Cortex of kidney (tissue), 1 donor: ENCODE data around the gene MRPL18.
"Not testable (repeated sequence)": the region's sequence is repeated elsewhere in the genome, so short reads cannot be mapped to it uniquely, and the experiment has no call there.

Experiments used
- DNase-seq: peaks from one replicate; lab custom pipeline; 2025; lab: John Stamatoyannopoulos, UW

The MRPL18 gene

DNA sequence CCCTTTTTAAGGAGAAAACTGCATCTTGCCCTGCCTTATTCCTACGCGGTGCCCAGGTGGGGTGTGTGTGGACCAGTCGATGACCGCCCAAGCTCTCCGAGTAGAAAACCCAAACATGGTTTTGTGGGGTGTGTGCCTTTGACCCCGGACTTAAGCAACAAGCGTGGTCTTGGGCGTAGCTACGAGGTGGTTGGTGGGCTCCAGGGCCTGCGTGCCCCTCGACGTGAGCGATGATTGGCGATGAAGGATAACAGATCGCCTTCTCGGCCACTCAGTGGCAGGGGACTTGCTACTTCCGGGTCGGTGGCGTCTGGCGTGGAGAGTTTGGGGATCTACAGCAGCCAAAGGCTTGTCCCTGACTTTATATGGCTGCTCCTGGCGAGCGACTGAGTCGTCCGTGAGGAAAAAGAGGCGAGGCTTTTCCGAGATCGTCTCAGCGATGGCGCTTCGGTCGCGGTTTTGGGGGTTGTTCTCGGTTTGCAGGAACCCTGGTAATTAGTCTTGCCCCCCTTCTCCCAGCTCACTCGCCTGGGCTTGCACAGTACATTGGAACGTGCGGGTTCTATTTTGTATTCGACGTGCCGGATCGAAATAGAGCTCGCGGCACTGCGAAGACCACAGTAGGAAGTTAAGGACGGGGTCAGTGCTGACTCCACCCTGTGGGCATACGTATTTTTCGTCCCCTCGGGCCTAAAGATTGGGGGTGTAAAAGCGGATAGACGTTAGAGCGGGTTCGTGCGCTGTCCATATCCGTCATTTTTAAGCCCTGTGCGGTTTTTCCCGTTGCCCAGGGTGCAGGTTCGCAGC lies at the start of gene MRPL18:
TSS of gene MRPL18 (plus strand) at position 319 of the 807 bp plus-strand sequence. CDS start at position 440, 121 bp downstream.
- DNase-seq: peak; percentile 19

DNA sequence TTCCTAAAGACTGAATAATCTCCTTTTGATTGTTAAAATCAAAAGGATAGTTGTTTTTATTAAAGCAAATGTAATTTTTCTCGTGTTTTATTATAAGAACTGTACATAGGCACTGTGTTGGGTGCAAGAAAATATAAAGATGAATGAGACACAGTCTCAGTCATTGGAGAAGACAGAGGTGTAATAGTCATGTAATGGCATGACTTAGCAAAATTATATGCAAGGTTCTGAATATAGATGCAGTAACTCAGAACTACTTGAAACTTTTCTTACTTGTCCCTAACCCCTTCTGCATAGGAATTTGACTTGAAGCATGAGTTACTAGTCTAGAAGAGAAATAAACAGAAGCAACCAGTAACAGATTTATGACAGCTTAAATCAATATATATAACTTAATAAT lies 48.1 kb upstream of the MRPL18 start:
- DNase-seq: no peak

DNA sequence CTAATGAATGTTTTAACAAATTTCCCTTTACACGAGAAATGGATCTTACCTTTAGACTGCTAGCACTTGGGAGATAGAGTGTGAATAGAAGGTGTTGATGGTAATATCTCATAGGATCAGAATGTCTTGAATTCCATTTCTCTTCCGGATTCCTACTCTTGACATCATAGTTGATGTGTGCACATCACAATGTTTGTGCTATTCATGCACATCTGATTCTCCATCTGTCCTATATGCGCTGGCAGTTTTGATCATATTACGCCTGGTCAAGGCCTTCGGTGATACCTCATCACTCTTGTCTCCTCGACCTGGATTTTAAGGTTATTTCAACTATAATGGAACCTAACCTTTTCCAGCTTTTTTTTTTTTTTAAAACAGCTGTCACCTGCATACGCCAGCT lies 45.2 kb upstream of the MRPL18 start:
- no peak for DNase-seq

DNA sequence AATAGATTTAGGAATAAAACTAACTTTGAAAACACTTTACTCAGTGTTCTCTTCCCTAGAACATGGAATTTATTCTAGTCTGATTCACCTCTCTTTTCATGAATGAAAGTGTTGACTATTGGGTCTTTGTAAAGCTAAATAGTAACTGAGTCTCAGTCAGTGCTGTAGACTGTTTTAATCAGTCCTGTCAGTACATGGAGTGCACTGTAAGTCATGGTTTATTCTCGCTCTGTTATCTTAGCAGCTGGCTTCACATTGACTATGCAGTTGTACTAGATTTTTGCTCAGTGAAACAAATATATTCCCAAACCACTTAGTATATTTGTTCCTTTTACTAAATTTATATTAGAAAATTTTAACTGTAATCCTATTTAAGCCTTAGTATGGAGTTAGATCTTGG lies 43.5 kb upstream of the MRPL18 start:
- DNase-seq: no peak

DNA sequence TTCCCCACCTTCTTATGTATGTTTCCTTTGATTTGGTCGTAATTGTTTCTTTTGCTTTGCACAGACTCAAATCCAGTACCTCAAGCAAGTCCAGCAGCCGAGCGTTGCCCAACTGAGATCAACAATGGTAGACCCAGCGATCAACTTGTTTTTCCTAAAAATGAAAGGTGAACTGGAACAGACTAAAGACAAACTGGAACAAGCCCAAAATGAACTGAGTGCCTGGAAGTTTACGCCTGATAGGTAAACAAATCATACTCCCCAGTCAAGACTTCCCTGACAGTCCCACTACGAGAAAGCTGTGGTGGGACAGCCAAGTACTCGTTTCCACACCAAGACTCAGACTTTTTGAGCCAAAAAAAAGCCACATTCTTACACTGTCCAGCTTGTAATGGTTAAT lies 42.1 kb upstream of the MRPL18 start:
- DNase-seq: not testable (repeated sequence)

DNA sequence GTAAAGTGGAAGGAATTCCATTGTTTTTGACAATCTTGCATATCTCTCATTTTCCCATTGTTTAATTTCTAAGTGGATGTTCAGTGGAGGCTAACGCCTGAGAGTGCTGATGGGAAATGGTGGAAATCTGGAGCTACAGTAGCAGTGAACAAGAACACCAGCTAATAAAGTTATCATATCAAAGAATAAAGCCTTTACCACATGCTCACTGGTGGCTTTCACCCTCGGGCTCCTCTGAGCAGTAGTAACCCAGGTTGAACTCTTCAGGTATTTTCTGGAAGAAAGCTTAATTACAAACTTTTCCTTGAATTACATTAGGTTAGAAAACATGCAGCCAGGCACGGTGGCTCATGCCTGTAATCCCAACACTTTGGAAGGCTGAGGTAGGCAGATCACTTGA lies 38.8 kb upstream of the MRPL18 start:
- no peak for DNase-seq

DNA sequence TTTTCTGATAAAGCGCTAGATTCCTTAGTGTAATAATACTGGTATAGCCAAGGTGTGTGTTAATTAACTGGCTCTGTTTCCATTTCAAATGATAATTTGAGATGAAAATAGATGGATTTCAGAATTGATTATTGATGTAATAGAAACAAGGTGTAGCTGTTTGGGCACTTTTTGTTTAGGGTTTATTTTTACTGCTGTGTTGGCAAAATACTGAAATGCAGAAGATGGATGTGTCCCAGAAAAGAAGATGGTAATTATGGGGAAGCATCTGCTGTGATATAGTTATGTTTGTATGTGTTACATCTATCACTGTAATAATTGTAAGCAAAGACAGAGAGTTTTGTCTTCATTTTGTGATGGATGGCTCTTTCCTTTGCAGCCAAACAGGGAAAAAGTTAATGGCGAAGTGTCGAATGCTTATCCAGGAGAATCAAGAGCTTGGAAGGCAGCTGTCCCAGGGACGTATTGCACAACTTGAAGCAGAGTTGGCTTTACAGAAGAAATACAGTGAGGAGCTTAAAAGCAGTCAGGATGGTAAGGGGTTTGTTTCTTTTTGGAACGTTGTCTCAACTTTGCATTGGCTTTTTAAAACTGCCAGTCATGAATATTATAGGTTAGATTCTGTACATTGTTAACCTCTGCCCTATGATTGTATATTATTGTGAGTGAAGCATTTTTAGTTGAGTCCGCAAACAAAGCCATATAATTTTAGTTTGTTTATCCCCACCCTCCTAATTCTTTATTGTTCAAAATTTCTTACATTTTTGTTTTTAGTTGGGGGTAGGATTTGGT lies 37.0 kb upstream of the MRPL18 start:
- DNase-seq: no peak

DNA sequence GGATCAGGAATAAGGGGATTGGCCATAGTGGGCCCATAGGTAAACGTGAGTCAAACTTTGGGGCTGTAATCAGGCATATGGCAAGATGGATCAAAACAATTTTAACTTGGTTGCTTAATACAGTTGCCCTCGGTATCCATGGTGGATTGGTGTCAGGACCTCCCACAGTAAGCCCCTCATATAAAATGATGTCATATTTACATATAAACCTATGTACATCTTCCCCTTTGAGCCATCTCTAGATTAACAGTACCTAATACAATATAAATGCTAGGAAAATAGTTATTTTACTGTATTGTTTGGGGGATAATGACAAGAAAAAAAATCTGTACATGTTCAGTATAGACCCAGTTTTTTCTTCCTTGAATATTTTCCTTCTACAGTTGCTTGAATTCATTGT lies 35.9 kb upstream of the MRPL18 start:
- DNase-seq: no peak

DNA sequence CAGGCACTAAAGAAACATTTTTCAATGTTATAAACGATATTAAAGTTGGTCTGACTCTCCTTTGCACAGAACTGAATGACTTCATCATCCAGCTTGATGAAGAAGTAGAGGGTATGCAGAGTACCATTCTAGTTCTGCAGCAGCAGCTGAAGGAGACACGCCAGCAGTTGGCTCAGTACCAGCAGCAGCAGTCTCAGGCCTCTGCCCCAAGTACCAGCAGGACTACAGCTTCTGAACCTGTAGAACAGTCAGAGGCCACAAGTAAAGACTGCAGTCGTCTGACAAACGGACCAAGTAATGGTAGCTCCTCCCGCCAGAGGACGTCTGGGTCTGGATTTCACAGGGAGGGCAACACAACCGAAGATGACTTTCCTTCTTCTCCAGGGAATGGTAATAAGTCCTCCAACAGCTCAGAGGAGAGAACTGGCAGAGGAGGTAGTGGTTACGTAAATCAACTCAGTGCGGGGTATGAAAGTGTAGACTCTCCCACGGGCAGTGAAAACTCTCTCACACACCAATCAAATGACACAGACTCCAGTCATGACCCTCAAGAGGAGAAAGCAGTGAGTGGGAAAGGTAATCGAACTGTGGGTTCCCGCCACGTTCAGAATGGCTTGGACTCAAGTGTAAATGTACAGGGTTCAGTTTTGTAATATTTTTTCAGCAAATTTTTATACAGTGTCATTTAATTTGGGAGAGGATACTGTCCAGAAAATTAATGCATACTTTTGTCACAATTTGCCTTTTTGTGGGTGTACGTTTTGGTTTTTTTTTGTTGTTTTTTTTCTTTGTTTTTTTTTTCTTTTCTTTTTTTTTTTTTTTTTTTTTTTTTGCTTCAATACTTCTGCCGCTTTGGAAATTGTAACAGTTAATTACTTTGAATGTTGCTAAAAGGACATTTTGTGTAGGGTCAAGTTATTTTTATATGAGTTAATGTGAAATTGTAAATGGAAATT lies 35.0 kb upstream of the MRPL18 start:
- DNase-seq: no peak

DNA sequence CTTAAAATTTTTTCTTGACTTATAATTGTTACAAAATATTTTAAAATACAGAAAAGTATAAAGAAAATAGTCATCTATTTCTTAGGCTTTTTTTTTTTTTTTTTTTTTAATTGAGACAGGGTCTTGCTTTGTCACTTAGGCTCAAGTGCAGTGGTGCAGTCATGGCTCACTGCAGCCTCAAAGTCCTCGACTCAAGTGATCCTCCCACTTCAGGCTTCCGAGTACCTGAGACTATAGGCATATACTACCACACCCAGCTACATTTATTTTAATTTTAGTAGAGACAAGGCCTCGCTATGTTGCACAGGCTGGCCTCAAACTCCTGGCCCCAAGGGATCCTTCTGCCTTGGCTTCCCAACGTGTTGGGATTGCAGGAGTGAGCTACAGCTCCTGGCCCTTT lies 33.8 kb upstream of the MRPL18 start:
- no peak for DNase-seq

DNA sequence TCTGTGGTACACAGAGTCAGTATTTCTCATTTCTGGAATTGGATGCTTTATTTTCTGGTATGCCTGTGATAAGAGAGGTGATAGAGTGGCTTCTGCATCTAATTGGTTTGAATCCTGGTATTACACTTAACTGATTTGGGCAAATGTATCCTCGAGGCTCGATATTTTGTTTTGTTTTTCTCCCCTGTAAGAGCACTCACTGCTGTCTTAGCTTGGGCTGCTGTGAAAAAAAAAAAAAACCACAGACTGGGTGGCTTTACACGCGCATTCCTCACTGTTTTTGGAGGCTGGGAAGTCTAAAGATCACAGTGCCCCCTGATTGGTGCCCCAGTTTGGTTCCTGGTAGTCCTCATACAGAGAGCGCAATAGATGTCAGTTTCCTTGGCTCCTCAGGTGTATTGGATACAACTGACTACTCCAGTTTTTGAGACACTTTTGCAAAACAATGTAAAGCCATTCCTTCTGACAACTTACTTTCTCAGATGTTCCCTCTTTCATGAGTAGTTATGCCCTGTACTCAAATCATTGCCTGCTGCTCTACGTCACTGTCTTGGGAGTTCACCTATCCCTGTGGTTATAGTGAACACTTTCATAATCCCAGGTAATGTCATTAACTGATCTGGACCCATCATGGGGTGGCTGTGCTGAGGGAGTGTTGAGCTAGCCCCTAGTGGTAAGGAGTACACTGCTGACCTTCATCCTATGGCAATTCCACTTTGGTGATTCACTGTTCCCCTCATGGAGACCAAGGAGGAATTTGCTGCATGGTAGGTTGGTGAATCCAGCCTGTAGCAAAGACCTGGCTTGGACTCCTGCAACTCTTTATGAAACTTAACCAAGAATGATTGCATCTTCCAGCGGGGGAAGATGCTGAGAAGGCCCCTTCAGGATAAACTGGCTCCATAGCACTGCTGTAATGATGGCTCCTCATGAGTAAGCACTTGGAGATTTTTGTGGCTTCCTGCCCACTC lies 32.0 kb upstream of the MRPL18 start:
- no peak for DNase-seq

DNA sequence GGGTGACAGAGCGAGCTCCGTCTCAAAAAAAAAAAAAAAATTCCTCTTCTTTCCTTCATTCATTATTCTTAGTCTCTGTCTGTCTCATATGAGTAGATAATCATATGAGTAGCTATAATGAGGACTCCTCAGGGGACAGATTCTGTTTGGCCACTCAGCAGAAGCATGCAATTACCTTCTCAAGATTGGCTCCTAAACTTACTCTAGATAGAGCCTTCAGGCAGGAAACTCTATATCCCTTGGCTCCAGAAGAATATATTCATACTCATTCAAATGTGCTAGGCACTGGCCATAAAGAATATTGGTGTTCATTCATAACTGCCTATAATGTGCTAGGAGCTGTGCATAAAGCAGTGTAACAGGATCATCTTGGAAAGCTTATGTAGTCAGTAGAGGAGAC lies 30.6 kb upstream of the MRPL18 start:
- no peak for DNase-seq

DNA sequence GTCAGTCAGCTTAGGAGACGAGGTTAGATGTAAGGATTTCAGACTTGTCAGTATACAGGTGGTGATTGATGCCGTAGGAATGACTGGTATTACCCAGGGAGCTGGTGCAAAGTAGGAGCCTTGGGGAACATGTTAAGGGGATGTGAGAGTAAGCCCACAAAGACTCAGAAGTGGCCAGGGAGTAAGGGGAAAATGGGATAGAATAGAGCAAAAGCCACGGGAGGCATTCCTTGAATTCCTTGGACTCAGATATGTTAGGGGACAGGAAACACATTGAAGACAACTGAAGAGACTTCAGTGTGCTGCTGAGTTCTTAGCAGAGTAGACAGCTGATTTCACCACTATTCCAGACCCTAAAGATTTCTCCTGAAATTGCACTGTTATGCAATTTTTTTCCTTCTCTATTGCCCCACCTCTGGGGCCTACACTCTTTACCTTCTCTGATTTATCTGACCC lies 29.6 kb upstream of the MRPL18 start:
- DNase-seq: no peak

DNA sequence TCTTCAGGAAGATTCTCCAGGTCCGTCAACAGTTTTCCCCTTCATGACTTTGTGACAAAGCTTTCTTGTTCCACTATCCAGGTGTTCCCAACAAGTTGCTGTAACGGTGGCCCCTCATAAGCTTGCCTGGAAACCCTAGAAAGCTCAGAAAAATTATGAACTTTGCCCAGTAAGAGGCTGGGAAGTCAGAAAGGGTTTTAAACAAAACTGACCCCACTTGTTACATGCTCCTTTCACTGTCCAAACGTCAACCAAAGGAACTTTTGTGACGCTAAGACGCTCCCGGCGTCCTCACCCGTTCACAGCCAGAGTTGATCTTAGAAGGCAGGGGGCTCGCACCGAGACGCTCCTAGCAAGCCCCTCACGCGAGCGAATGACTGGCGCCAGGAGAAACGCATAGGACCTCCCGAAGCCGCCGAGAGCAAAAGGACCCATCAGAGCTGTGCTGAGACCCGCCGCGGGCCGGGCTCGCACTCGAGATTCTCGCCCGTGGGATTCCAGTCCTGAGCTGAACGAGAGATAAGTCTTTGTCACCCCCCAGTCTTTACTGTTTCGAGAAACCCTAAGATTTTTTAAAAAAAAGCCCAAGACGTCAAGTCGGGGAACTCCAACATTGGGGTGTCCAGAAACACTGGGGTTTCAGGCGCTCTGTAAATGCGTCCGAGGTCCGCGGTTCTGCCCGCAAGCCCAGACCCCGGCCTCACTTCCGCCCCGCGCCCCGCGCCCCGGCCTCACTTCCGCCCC lies 29.0 kb upstream of the MRPL18 start:
- DNase-seq: no peak

DNA sequence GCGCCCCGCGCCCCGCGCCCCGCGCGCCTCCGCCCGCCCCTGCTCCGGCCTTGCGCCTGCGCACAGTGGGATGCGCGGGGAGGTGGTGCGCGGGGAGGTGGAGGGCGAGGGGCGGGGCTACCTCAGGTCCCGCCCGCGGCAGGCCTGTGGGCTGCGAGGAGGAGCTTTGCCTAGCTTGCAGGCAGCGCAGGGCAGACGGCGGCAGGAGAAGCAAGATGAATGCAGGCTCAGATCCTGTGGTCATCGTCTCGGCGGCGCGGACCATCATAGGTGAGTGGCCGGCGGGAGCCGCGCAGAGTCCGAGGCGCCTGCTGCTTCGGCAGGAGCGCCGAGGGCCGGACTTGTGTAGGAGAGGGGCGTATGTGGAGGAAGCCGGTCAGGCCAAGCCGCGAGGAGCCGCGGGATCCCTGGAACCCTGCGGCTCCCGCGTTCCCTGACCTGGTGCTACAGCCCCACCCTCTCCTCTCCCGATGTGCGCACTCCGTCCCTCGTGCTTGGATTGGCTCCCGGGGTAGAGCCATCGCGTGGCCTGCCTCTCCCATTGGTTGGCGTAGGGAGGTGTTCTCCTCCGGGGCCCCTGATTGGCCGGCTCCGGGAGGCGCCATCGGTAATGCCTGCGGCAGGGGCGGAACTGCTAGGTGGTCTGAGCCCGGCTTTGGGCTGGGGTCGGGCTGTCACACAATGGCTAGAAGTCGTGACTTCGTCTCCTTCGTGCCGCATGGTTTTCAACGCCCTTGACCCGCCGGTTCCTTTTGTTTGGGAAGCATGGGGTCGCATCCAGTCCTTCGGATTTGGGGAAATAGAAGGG lies 28.2 kb upstream of the MRPL18 start, which contains the start of gene ACAT2:
TSS of gene ACAT2 (plus strand) at position 173 of the 808 bp plus-strand sequence. CDS start at position 216, 43 bp downstream.
- peak; percentile 64 for DNase-seq

DNA sequence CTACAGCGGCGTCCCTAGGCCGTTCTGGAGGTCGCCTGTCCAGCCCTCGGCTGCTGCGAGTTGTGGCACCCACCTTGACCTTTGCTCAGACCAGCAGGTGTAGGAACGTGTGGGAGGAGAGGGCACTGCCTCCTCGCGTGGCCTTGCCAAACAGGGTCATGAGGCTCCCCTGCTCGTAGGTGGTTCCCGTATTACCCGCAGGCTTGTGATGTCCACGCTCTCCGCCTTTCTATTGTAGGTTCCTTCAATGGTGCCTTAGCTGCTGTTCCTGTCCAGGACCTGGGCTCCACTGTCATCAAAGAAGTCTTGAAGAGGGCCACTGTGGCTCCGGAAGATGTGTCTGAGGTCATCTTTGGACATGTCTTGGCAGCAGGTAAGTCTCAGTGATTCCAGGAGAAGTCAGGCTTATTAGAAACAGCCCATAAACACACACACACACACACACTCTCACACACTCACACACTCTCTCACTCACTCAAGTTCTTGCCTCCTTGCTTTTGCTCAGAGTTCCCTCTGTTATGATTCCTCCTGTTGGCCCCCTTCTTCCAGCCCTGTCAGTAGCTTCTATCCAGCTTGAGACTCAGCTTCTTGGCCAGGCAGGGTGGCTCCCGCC lies 27.5 kb upstream of the MRPL18 start:
- no peak for DNase-seq

DNA sequence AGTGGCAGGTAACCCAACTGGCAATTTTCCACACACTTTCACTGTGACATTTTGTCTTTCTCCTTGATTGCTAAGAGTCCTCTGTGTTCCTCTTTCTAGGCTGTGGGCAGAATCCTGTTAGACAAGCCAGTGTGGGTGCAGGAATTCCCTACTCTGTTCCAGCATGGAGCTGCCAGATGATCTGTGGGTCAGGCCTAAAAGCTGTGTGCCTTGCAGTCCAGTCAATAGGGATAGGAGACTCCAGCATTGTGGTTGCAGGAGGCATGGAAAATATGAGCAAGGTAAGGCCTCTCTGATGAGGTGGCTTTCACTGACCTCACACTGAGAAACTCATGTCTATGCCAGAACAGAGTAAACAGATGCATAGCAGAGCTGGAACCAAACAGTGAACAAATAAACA lies 23.4 kb upstream of the MRPL18 start:
- no peak for DNase-seq

DNA sequence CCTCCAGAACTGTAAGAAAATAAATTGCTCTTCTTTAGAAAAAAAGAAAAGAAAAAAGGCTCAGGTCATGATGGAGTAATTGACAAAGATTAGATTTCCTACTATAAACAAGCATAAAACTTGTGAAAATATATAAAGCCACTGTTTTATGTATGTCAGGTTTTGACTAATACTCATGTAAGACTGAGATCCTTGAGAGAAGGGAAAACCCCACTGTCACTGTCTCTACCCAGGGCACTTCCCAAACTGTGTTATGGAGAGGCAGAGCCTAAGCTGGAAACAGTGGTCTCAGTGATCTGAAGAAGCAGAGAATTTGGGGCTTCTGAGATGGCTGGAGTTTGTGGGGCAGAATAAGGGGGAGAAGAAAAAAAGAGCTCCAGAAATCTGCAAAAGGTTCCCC lies 20.8 kb upstream of the MRPL18 start:
- DNase-seq: no peak

DNA sequence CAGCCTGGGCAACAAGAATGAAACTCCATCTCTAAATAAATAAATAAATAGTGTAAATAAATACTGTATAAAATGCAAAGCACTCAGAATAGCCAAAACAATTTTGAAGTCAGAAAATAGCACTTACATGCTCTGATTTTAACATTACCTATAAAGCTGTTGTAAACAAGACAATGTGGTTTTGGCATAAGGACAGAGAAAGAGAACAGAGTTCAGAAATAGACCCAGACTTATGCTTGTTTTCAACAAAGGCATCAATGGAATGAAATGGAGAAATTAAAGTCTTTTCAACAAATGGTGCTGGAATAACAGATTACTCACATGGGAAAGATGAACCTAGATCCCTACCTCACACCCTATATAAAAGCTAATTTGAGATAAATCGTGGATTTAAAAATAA lies 18.1 kb upstream of the MRPL18 start:
- no peak for DNase-seq
